GM23338 (cell line): ENCODE data around the gene SLC2A9. TPM values are rescaled to one million over a fixed set of nuclear protein-coding genes. Genes with fewer than 3 reads are reported as not detected.

Source experiments
- ATAC-seq: fragments of 200-7000 bp; cut with Tn5 transposase; 3 replicates; pipeline ENCODE4 v1.9.1; 2020
- DNase-seq: peaks from one replicate; pipeline ENCODE4 v3.0.0-alpha.2; 2015; ENCODE audit warnings: low spot score
- H2AFZ ChIP-seq: fragments of 200-600 bp; sonication (generic); 2 replicates; pipeline ENCODE4 v1.8.0; 2016; ENCODE audit warnings: antibody characterized with exemption, mild to moderate bottlenecking, moderate library complexity
- H3F3A ChIP-seq: fragments of 200-600 bp; sonication (generic); replicated peaks from 2 replicates; pipeline ENCODE4 v1.8.0; 2017; ENCODE audit warnings: antibody characterized with exemption, mixed run types, low read depth
- H3K27ac ChIP-seq: fragments of 200-600 bp; sonication (generic); 2 replicates; pipeline ENCODE4 v1.6.1; 2016; ENCODE audit warnings: low read depth
- H3K27me3 ChIP-seq: fragments of 200-600 bp; sonication (generic); 2 replicates; pipeline ENCODE4 v1.8.0; 2016; ENCODE audit warnings: mild to moderate bottlenecking, mixed run types, moderate library complexity; ENCODE audit not compliant: insufficient read depth
- H3K36me3 ChIP-seq: fragments of 200-600 bp; sonication (generic); 2 replicates; pipeline ENCODE4 v1.8.0; 2016; ENCODE audit warnings: mild to moderate bottlenecking; ENCODE audit not compliant: insufficient read depth
- H3K4me1 ChIP-seq: fragments of 200-600 bp; sonication (generic); 2 replicates; pipeline ENCODE4 v1.8.0; 2016; ENCODE audit warnings: mild to moderate bottlenecking, moderate library complexity; ENCODE audit not compliant: insufficient read depth
- H3K4me2 ChIP-seq: fragments of 200-600 bp; sonication (generic); 2 replicates; pipeline ENCODE4 v1.7.1; 2017; ENCODE audit warnings: mixed run types
- H3K4me3 ChIP-seq: fragments of 200-600 bp; sonication (generic); 2 replicates; pipeline ENCODE4 v1.6.1; 2016; ENCODE audit warnings: mixed run types
- H3K79me2 ChIP-seq: fragments of 200-600 bp; sonication (generic); replicated peaks from 2 replicates; pipeline ENCODE4 v1.8.0; 2017; ENCODE audit warnings: mild to moderate bottlenecking; ENCODE audit not compliant: insufficient read depth
- H3K9me2 ChIP-seq: fragments of 200-600 bp; sonication (generic); 2 replicates; pipeline ENCODE4 v1.8.0; 2017; ENCODE audit not compliant: insufficient read depth
- H4K20me1 ChIP-seq: fragments of 200-600 bp; sonication (generic); replicated peaks from 2 replicates; pipeline ENCODE4 v1.8.0; 2017; ENCODE audit warnings: mild to moderate bottlenecking; ENCODE audit not compliant: insufficient read depth
- H3K27ac Mint-ChIP-seq: 2 replicates; pipeline ENCODE4 v1.8.0; 2020; ENCODE audit warnings: inconsistent platforms, mild to moderate bottlenecking, moderate library complexity, mixed read lengths
- H3K27me3 Mint-ChIP-seq: 3 replicates; pipeline ENCODE4 v1.8.0; 2022; ENCODE audit warnings: low read depth, mild to moderate bottlenecking, moderate library complexity, mixed read lengths, inconsistent platforms; ENCODE audit not compliant: insufficient read depth, poor library complexity
- H3K36me3 Mint-ChIP-seq: 3 replicates; pipeline ENCODE4 v1.8.0; 2021; ENCODE audit warnings: low read depth, mild to moderate bottlenecking, inconsistent platforms, moderate library complexity, mixed read lengths
- H3K4me1 Mint-ChIP-seq: 3 replicates; pipeline ENCODE4 v1.8.0; 2020; ENCODE audit warnings: mild to moderate bottlenecking, inconsistent platforms, mixed read lengths
- H3K4me3 Mint-ChIP-seq: 3 replicates; pipeline ENCODE4 v1.8.0; 2021; ENCODE audit warnings: moderate library complexity, mild to moderate bottlenecking, inconsistent platforms, mixed read lengths
- H3K9me3 Mint-ChIP-seq: 3 replicates; pipeline ENCODE4 v1.8.0; 2020; ENCODE audit warnings: moderate library complexity, mild to moderate bottlenecking, inconsistent platforms, mixed read lengths
- CREB1 ChIP-seq: fragments of 250-450 bp; sonication (Bioruptor Pico); IDR thresholded peaks from 2 replicates; pipeline ENCODE4 v1.5.0; 2020; ENCODE audit warnings: low read depth, mild to moderate bottlenecking, moderate library complexity
- CTCF ChIP-seq, 2 experiments: fragments of 200-600 bp in 1 of 2; sonication (generic) in 1 of 2; conservative IDR thresholded peaks; 2 replicates each; pipeline versions ENCODE4 v1.5.1 to v1.6.1; 2016 to 2017; ENCODE audit warnings: antibody characterized with exemption in 2 of 2, low read depth in 2 of 2, mild to moderate bottlenecking in 2 of 2, moderate library complexity in 1 of 2
- ETS1 ChIP-seq: IDR thresholded peaks from 2 replicates; pipeline ENCODE4 v1.6.1; 2016; ENCODE audit warnings: antibody characterized with exemption
- EZH2 ChIP-seq: fragments of 200-600 bp; sonication (generic); IDR thresholded peaks from one replicate; pipeline ENCODE4 v1.8.0; 2017; ENCODE audit warnings: antibody characterized with exemption, mild to moderate bottlenecking, low read depth; ENCODE audit not compliant: unreplicated experiment
- EZH2phosphoT487 ChIP-seq: fragments of 200-600 bp; sonication (generic); IDR thresholded peaks from one replicate; pipeline ENCODE4 v1.8.1; 2018; ENCODE audit warnings: antibody characterized with exemption; ENCODE audit not compliant: unreplicated experiment
- NANOG ChIP-seq: IDR thresholded peaks from 2 replicates; pipeline ENCODE4 v1.6.1; 2016; ENCODE audit warnings: antibody characterized with exemption, borderline replicate concordance
- POLR2AphosphoS5 ChIP-seq: IDR thresholded peaks from 2 replicates; pipeline ENCODE4 v1.6.1; 2016; ENCODE audit warnings: antibody characterized with exemption, low read depth
- REST ChIP-seq: IDR thresholded peaks from one replicate; pipeline ENCODE4 v1.6.1; 2018; ENCODE audit warnings: antibody characterized with exemption; ENCODE audit not compliant: unreplicated experiment
- STAT1 ChIP-seq: IDR thresholded peaks from one replicate; pipeline ENCODE4 v1.6.1; 2016; ENCODE audit warnings: antibody characterized with exemption; ENCODE audit not compliant: unreplicated experiment
- ZNF114 ChIP-seq: fragments of 250-450 bp; sonication (Bioruptor Pico); IDR thresholded peaks from 2 replicates; pipeline ENCODE4 v1.5.0; 2020; ENCODE audit warnings: mild to moderate bottlenecking, moderate library complexity
- ZNF331 ChIP-seq: fragments of 250-450 bp; sonication (Bioruptor Pico); IDR thresholded peaks from 2 replicates; pipeline ENCODE4 v1.5.0; 2020; ENCODE audit warnings: low read depth, mild to moderate bottlenecking, moderate library complexity
- ZNF462 ChIP-seq: fragments of 250-450 bp; sonication (Bioruptor Pico); IDR thresholded peaks from 2 replicates; pipeline ENCODE4 v1.5.0; 2020; ENCODE audit warnings: mild to moderate bottlenecking, moderate library complexity
- polyA plus RNA-seq: library from polyadenylated mRNA; unstranded; fragments of >200 nt; fragmentation: Nextera tagmentation; extraction: Ambion mirVana; gene quantifications from 2 replicates; pipeline ENCODE4 v1.2.1, GENCODE V29; 2016
- total RNA-seq: library from RNA; depleted of rRNA; stranded (reverse); fragments of >200 nt; shearing (Covaris generic); gene quantifications from 2 replicates; pipeline ENCODE4 v1.2.3, GENCODE V29; 2014

The SLC2A9 gene
- total and polyA plus RNA-seq, 2 experiments from 2014 or later = 0.21 to 0.40 TPM

GRCh38 chr4:9895333-9895705 is 126.0 kb downstream of the SLC2A9 start:
- Histone ChIP-seq H3K9me2 (no peaks in the 10 kb centered on the region), H3F3A (no peaks in the 10 kb centered on the region), H3K4me1 (peaks cover 3% of the 10 kb centered on the region; the same call in 1 of the 2 replicates), H3K36me3 (no peaks in the 10 kb centered on the region), H3K4me3 (no peak overlapping the region), H4K20me1 (no peaks in the 10 kb centered on the region), H3K27me3 (no peaks in the 10 kb centered on the region), H3K27ac (no peak overlapping the region), H3K4me2 (no peak overlapping the region), H3K79me2 (no peaks in the 10 kb centered on the region), H2AFZ (no peak overlapping the region)
- Mint-ChIP-seq H3K4me1 (peaks cover 24% of the 10 kb centered on the region; the same call in 2 of the 3 replicates), H3K27me3 (peaks cover 6% of the 10 kb centered on the region), H3K4me3 (no peak overlapping the region), H3K9me3 (no peaks in the 10 kb centered on the region), H3K27ac (no peak overlapping the region), H3K36me3 (no peaks in the 10 kb centered on the region)
- TF ChIP-seq ETS1 (no peak), ZNF462 (CRISPR knock-in tag) (no peak), REST (no peak), CREB1 (CRISPR knock-in tag) (no peak), POLR2AphosphoS5 (no peak), EZH2phosphoT487 (no peak), CTCF (conservative IDR thresholded peaks at IDR 0.05; ENCODE audit: low read depth in 2 of 2) (no peak), NANOG (no peak), ZNF331 (no peak), STAT1 (no peak), ZNF114 (no peak), EZH2 (no peak)
- no peak for ATAC-seq
- no peak for DNase-seq
